Adrenal gland (tissue), 12 donors: ENCODE data around the gene TOX2. TPM values are rescaled to one million over a fixed set of nuclear protein-coding genes. Genes with fewer than 3 reads are reported as not detected.

Source experiments
- DNase-seq, 7 donors: peaks; one replicate each; pipeline ENCODE4 v3.0.0-alpha.2; 2019 to 2020
- H3K27ac ChIP-seq, 5 donors: fragments of 200-600 bp; sonication (generic) in 4 of 5; 1 replicate in 3 of 5; 2 replicates in 2 of 5; pipeline versions ENCODE4 v1.5.1 to v1.8.0; 2016 to 2020; ENCODE audit warnings: mild to moderate bottlenecking in 1 of 5
- H3K27me3 ChIP-seq: fragments of 200-600 bp; 2 replicates; pipeline ENCODE4 v1.8.0; 2021
- H3K36me3 ChIP-seq, 2 donors: fragments of 200-600 bp; replicated peaks in 1 of 2; 1 replicate in 1 of 2; 2 replicates in 1 of 2; pipeline versions ENCODE4 v1.5.1 to v1.8.0; 2018 to 2022
- H3K4me1 ChIP-seq, 2 donors: fragments of 200-600 bp; replicated peaks in 1 of 2; 1 replicate in 1 of 2; 2 replicates in 1 of 2; pipeline versions ENCODE4 v1.5.1 to v1.8.0; 2018 to 2021
- H3K4me3 ChIP-seq, 4 donors: fragments of 200-600 bp; sonication (generic) in 3 of 4; one replicate each; pipeline ENCODE4 v1.5.1; 2016 to 2018
- H3K9me3 ChIP-seq, 3 donors: fragments of 200-600 bp; sonication (generic) in 1 of 3; replicated peaks in 1 of 3; 1 replicate in 2 of 3; 2 replicates in 1 of 3; pipeline versions ENCODE4 v1.5.1 to v1.8.0; 2016 to 2021
- POLR2A ChIP-seq, 2 donors: fragments of 450-650 bp; IDR thresholded peaks; one replicate each; pipeline ENCODE4 v1.6.1; 2017; ENCODE audit warnings: antibody characterized with exemption in 2 of 2, mild to moderate bottlenecking in 2 of 2, moderate library complexity in 1 of 2
- WGBS, 4 donors: extraction: QIAGEN DNeasy Blood & Tissue Kit in 2 of 4; methylation state at CpG; one replicate each; pipeline versions ENCODE4 v1.1.5 to v1.1.7; 2013 to 2017; 5-methylcytosine and 5-hydroxymethylcytosine counted together
- intact Hi-C, 2 donors: fragments of 100-400 bp; cut with DNase I; formaldehyde crosslinking; loops; one replicate each; pipeline versions ENCODE4 v1.14.1 to v1.15.0; 2022 to 2023
- polyA plus RNA-seq, 3 donors: library from polyadenylated mRNA; stranded (reverse); fragments of 200-250 nt in 2 of 3; fragments of 350-450 nt in 1 of 3; fragmentation: Illumina TruSeq in 1 of 3; extraction: RNeasy Lipid Tissue Mini Kit (QIAGEN cat#74804) in 1 of 3; gene quantifications; one replicate each; pipeline ENCODE4 v1.2.3, GENCODE V29; 2013 to 2014
- small RNA-seq, 2 donors: library from RNA; depleted of rRNA; stranded (forward); fragments of <200 nt; gene quantifications; one replicate each; pipeline ENCODE3, GENCODE V24; 2016
- total RNA-seq, 9 donors: library from RNA; depleted of rRNA in 4 of 9; stranded (reverse); fragments of >200 nt in 4 of 9; fragments of 120-200 nt in 1 of 9; fragmentation: NEBNext Ultra II Directional in 1 of 9; extraction: Animal tissue kit (Norgen Biotek cat#: 25700) in 1 of 9; gene quantifications; one replicate each; pipeline versions ENCODE4 v1.1.0 to v1.2.4, GENCODE V29; 2013 to 2023
- TF ChIP-seq, protein P1 (sequence below), 6 experiments: fragments of 450-650 bp in 4 of 6; fragments of 200-600 bp in 2 of 6; sonication (generic) in 1 of 6; IDR thresholded peaks; 1 replicate in 5 of 6; 2 replicates in 1 of 6; pipeline versions ENCODE4 v1.5.1 to v1.8.0; 2016 to 2021; ENCODE audit warnings: antibody characterized with exemption in 6 of 6, mild to moderate bottlenecking in 2 of 6, moderate library complexity in 1 of 6
- donor health status: healthy with polysubstance abuse.
- donor health status: Bipolar disorder and iron deficiency.
- donor health status: DM: yes; HTN: yes; CAD: no.
- donor health status: DM: no; HTN: no; CAD: no.
- donor health status: DM: no; HTN: no; CAD: no.
- donor health status: DM: yes; HTN: yes; CAD: no.

TOX2 gene
- total and polyA plus RNA-seq, 12 donors: 0.33 to 7.6 (median 2.8) TPM

DNA sequence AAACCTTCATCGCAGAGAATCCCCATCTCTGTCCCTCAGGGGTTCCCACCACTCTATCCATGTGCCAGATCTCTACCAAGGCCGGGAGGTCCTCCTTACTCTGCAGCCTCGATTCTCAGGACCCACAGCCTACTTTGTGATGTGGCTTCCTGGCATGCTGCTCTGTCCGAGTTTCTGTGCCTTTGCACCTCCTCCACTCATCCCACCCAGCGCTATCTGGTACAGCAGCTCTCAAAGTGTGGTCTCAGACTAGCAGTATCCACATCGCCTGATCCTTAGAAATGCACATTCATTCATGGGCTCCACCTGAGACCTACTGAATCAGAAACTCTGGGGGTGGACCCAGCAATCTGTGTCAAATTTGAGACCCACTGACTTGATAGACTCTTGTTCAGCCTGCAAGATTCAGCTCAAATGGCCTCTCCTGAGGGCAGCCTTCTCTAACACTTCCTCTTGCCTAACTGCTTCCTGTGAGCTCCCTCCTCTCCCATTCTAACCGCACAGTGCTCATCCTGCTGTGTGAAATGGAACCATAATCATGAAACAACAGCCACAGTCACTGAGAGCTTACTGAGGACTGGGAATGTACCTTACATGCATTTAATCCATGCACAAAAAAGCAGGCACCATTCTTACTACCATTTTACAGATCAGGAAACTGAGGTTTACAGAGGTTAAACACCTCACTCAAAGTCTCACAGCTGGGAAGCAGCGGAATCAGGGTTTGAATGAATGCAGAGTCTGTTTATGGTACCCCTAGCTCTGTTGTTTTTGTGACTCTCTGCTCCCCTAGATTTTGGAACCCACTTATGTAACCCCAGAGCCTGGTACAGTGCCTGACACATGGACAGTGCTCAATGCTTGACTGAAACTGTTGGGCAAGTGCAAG is 202.9 kb downstream of the TOX2 start:
- H3K4me1 ChIP-seq: no peaks in the 10 kb centered on the region

DNA sequence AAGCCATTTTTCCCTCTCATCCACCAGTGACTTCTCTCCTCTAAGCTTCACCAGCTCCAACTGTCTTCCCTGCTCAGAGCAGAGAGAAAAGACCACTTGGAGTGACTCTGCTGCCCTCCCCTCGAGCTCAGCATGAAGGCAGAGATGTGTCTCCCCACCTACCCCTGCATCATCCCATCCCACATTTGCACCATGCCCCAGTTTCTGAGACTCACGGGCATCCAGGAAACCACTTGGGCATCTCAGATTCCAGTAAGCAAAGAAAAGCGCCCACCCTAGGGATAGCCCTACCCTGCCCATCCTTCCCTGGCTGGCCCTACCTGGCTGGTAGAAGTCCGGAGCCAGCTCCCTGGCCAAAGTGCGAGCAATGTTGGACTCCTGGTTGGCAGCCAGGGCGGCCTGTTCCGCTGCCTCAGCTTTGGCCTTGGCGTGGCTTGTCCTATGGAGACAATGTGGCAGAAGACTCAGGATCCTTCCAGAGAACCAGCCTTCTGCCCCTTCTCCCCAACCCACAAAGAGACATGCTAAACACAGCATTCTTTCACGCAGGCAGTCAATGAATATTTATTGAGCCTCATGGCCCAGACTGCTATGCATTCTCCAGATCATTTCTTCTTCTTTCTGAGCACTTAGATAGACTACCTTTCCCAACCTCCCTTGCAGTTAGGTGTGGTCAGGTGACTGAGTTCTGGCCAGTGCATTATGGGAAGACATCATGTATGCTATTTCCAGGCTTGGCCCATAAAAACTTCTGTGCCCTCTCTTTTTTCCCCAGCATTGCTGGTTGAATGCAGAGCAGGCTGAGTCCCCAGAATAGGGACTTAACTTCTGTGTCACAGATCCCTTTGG is 203.8 kb downstream of the TOX2 start:
- no peaks in the 10 kb centered on the region for H3K9me3 ChIP-seq
- peaks cover 9% of the 10 kb centered on the region for H3K27me3 ChIP-seq
- no peak overlapping the region for H3K27ac ChIP-seq
- 82 to 89% (median 87%) methylated on average over 5 to 9 of the region's 9 CpGs for WGBS, 4 donors
- H3K4me3 ChIP-seq: no peak overlapping the region
- H3K36me3 ChIP-seq: no peaks in the 10 kb centered on the region
- TF ChIP-seq POLR2A (IDR thresholded peaks at IDR 0.05): no peak
- TF ChIP-seq, protein P1, sequence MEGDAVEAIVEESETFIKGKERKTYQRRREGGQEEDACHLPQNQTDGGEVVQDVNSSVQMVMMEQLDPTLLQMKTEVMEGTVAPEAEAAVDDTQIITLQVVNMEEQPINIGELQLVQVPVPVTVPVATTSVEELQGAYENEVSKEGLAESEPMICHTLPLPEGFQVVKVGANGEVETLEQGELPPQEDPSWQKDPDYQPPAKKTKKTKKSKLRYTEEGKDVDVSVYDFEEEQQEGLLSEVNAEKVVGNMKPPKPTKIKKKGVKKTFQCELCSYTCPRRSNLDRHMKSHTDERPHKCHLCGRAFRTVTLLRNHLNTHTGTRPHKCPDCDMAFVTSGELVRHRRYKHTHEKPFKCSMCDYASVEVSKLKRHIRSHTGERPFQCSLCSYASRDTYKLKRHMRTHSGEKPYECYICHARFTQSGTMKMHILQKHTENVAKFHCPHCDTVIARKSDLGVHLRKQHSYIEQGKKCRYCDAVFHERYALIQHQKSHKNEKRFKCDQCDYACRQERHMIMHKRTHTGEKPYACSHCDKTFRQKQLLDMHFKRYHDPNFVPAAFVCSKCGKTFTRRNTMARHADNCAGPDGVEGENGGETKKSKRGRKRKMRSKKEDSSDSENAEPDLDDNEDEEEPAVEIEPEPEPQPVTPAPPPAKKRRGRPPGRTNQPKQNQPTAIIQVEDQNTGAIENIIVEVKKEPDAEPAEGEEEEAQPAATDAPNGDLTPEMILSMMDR (IDR thresholded peaks at IDR 0.05): no peak
- DNase-seq: no peak
- intact Hi-C loops: no loop called here
- H3K4me1 ChIP-seq: no peaks in the 10 kb centered on the region

More for the DNA sequence above, 202.9 kb downstream of the TOX2 start:
- intact Hi-C loops: no loop called here
- H3K36me3 ChIP-seq: no peaks in the 10 kb centered on the region
- H3K27me3 ChIP-seq: peaks cover 9% of the 10 kb centered on the region
- no peak overlapping the region for H3K4me3 ChIP-seq
- no peak for DNase-seq
- TF ChIP-seq POLR2A (IDR thresholded peaks at IDR 0.05): no peak
- TF ChIP-seq, protein P1 (IDR thresholded peaks at IDR 0.05): no peak
- no peaks in the 10 kb centered on the region for H3K9me3 ChIP-seq
- H3K27ac ChIP-seq: no peak overlapping the region
- 84 to 88% (median 85%) methylated on average over 8 of the region's 8 CpGs for WGBS, 4 donors

Small RNAs within 50 kb of the gene (small RNA-seq; reads per million reads assigned to genes)
- 0 reads per million in 2 donors for gene RN7SL443P

Other genes with a start within 250 kb of the TOX2 start
- gene MYBL2, start 247.7 kb upstream of the TOX2 start, total RNA-seq: 1 to 10 TPM in 5 of 9 donors, under 1 TPM in 3, not detected in 1; 0.17 to 6.0 (median 1.2) TPM
- 1 to 10 TPM in 1 of 3 donors, under 1 TPM in 2; 0.48 to 1.5 (median 0.57) TPM for gene MYBL2, start 247.7 kb upstream of the TOX2 start, polyA plus RNA-seq
- gene GTSF1L, start 187.8 kb upstream of the TOX2 start, total RNA-seq: not detected
- not detected for gene GTSF1L, start 187.8 kb upstream of the TOX2 start, polyA plus RNA-seq